Osteoblast (primary cell): ENCODE measurements around the gene HNRNPH3. TPM values are rescaled to one million over a fixed set of nuclear protein-coding genes. Genes with fewer than 3 reads are reported as not detected.

ENCODE experiments used
- DNase-seq: peaks from one replicate; pipeline ENCODE4 v3.0.0; 2011; ENCODE audit warnings: low spot score, mixed read lengths; ENCODE audit not compliant: insufficient read length; ENCODE audit errors: missing footprints
- H2AFZ ChIP-seq: 2 replicates; pipeline ENCODE4 v1.6.0; 2011; ENCODE audit warnings: mild to moderate bottlenecking, low read length
- H3K27ac ChIP-seq: 2 replicates; pipeline ENCODE4 v1.5.1; 2011; ENCODE audit warnings: mild to moderate bottlenecking, low read depth, low read length, moderate library complexity
- H3K27me3 ChIP-seq: 2 replicates; pipeline ENCODE4 v1.6.0; 2012; ENCODE audit warnings: mild to moderate bottlenecking, control low read depth, inconsistent platforms, low read length, moderate library complexity; ENCODE audit not compliant: insufficient read depth
- H3K36me3 ChIP-seq: 2 replicates; pipeline ENCODE4 v1.5.1; 2011; ENCODE audit warnings: mild to moderate bottlenecking, low read length, control low read depth, moderate library complexity; ENCODE audit not compliant: insufficient read depth
- H3K4me1 ChIP-seq: 2 replicates; pipeline ENCODE4 v1.5.1; 2011; ENCODE audit warnings: mild to moderate bottlenecking, low read length, control low read depth, moderate library complexity; ENCODE audit not compliant: insufficient read depth
- H3K4me2 ChIP-seq: 2 replicates; pipeline ENCODE4 v1.6.0; 2011; ENCODE audit warnings: mild to moderate bottlenecking, low read length; ENCODE audit not compliant: insufficient read depth
- H3K4me3 ChIP-seq: fragments of 200-600 bp; sonication (generic); 3 replicates; pipeline ENCODE4 v1.5.1; 2012; ENCODE audit warnings: mild to moderate bottlenecking, low read length, inconsistent platforms; ENCODE audit not compliant: insufficient read depth
- H3K79me2 ChIP-seq: 2 replicates; pipeline ENCODE4 v1.6.0; 2012; ENCODE audit warnings: mild to moderate bottlenecking, low read length, control low read depth, inconsistent platforms; ENCODE audit not compliant: insufficient read depth
- H3K9me3 ChIP-seq: 2 replicates; pipeline ENCODE4 v1.5.1; 2011; ENCODE audit warnings: low read depth, low read length, control low read depth
- H4K20me1 ChIP-seq: 2 replicates; pipeline ENCODE4 v1.6.0; 2012; ENCODE audit warnings: mild to moderate bottlenecking, low read length, control low read depth; ENCODE audit not compliant: insufficient read depth
- CTCF ChIP-seq: IDR thresholded peaks from 2 replicates; pipeline ENCODE4 v1.5.1; 2011; ENCODE audit warnings: mild to moderate bottlenecking, low read depth, low read length, moderate library complexity; ENCODE audit errors: extremely low read depth
- total RNA-seq: library from RNA; depleted of rRNA; stranded (reverse); fragments of >200 nt; gene quantifications from 2 replicates; pipeline ENCODE4 v1.2.3, GENCODE V29; 2012

The HNRNPH3 gene
- total RNA-seq, 1 donor, result 10.1 TPM

GRCh38 chr10:68353537-68353936 lies 21.7 kb downstream of the HNRNPH3 start:
- TF ChIP-seq CTCF, result no peak
- Histone ChIP-seq H3K27ac (no peak overlapping the region), H3K9me3 (no peaks in the 10 kb centered on the region), H4K20me1 (no peaks in the 10 kb centered on the region), H3K79me2 (no peaks in the 10 kb centered on the region), H3K4me2 (no peak overlapping the region), H3K27me3 (no peaks in the 10 kb centered on the region), H3K4me1 (no peaks in the 10 kb centered on the region), H2AFZ (no peak overlapping the region), H3K36me3 (peaks cover 48% of the 10 kb centered on the region), H3K4me3 (no peak overlapping the region)
- no peak for DNase-seq

DNA sequence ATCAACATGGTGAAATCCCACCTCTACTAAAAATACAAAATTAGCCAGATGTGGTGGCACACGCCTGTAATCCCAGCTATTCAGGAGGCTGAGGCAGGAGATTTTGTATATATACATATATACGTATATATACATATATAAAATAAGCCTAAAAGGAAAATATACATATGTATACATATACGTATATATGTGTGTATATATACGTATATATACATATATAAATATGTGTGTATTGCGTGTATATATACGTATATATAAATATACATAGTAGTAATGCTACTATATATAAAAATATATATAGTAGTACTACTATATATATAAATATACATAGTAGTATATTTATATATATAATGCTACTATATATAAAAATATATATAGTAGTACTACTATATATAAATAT lies 27.3 kb downstream of the HNRNPH3 start:
- H3K79me2 ChIP-seq, result no peaks in the 10 kb centered on the region
- H3K4me2 ChIP-seq, result no peak overlapping the region
- no peaks in the 10 kb centered on the region for H3K27me3 ChIP-seq
- no peaks in the 10 kb centered on the region for H4K20me1 ChIP-seq
- H3K4me3 ChIP-seq, result no peak overlapping the region
- no peaks in the 10 kb centered on the region for H3K4me1 ChIP-seq
- H3K27ac ChIP-seq, result no peak overlapping the region
- no peak overlapping the region for H2AFZ ChIP-seq
- DNase-seq, result no peak
- no peak for TF ChIP-seq CTCF
- peaks cover 52% of the 10 kb centered on the region for H3K36me3 ChIP-seq
- H3K9me3 ChIP-seq, result no peaks in the 10 kb centered on the region

DNA sequence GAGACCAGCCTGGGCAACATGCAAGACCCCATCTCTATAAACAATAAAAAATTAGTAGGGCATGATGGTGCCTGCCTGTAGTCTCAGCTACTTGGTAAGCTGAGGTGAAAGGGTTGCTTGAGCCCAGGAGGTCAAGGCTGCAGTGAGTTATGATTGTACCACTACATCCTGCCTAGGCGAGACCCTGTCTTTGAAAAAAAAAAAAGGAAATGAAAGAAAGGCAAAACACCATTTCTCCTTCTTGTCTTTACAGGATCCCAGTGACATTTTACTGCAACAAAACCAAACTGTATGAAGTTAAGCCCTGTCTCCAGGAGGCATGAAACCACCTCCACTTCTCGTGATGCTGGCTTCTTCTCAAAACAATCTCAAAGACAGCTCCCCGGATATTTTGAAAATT lies 30.7 kb downstream of the HNRNPH3 start:
- Histone ChIP-seq H3K4me2 (no peak overlapping the region), H2AFZ (no peak overlapping the region), H3K27me3 (no peaks in the 10 kb centered on the region), H3K9me3 (no peaks in the 10 kb centered on the region), H3K4me3 (no peak overlapping the region), H4K20me1 (no peaks in the 10 kb centered on the region), H3K4me1 (no peaks in the 10 kb centered on the region), H3K27ac (no peak overlapping the region), H3K79me2 (no peaks in the 10 kb centered on the region), H3K36me3 (peaks cover 49% of the 10 kb centered on the region)
- no peak for TF ChIP-seq CTCF
- no peak for DNase-seq

DNA sequence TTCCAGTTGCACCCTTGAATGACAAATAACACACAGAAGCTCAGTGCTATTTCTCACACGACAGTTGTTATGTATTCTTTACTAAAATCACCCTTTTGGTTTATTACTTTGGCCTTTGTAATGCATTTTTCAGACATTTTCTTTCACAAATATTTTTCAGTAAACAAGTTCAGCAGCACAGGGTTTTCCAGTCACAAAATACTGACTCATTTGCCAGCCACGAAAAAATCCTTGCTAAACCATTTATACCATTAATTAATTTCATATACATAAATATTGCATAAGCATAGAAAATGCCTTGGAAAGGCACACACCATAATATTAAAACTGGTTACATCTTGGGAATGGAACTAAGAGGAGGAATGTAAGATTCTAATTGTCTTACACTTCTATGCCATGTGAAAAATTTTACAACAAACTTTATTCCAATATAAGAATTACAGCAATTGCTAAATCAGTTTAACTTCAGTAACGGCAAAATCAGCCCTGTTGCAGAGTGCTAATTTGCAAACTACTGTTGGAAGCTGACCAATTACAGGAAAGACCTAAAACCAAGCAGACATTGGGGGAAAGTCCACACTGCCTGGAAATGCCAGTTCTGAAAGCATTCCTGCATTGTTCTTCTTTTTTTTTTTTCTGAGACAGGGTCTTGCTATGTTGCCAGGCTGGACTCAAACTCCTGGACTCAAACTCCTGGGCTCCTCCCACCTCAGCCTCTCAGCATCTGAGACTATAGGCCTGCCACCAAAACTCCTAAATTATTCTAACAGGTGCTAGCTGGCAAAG lies 32.4 kb downstream of the HNRNPH3 start:
- Histone ChIP-seq H3K4me2 (no peak overlapping the region), H2AFZ (no peak overlapping the region), H3K36me3 (peaks cover 35% of the 10 kb centered on the region), H3K27me3 (no peaks in the 10 kb centered on the region), H3K79me2 (no peaks in the 10 kb centered on the region), H3K4me3 (no peak overlapping the region), H4K20me1 (no peaks in the 10 kb centered on the region), H3K9me3 (no peaks in the 10 kb centered on the region), H3K4me1 (no peaks in the 10 kb centered on the region), H3K27ac (no peak overlapping the region)
- no peak for DNase-seq
- no peak for TF ChIP-seq CTCF
